Measurements from ENCODE around the gene RALGAPB.

GRCh38 chr20:38612751-38613515, 140.3 kb downstream of the RALGAPB start:
- no peak for TF ChIP-seq GATA3 (IDR thresholded peaks at IDR 0.05; ENCODE audit: low read depth, low read length)
- TF ChIP-seq GATA2 (IDR thresholded peaks at IDR 0.05; ENCODE audit: low read depth, low read length) = no peak
